ENCODE data around the gene PPFIBP1.
"Not testable (repeated sequence)": the region's sequence is repeated elsewhere in the genome, so short reads cannot be mapped to it uniquely, and the experiment has no call there.

PPFIBP1 gene

GRCh38 chr12:27542628-27543027 is 18.6 kb downstream of the PPFIBP1 start:
- DNase-seq (ENCODE audit: low read depth), result no peak

GRCh38 chr12:27544858-27545257 is 20.9 kb downstream of the PPFIBP1 start:
- not testable (repeated sequence) for DNase-seq (ENCODE audit: low read depth)

GRCh38 chr12:27545665-27546064 is 21.7 kb downstream of the PPFIBP1 start:
- DNase-seq (ENCODE audit: low read depth), result no peak

GRCh38 chr12:27547592-27547991 is 23.6 kb downstream of the PPFIBP1 start:
- no peak for DNase-seq (ENCODE audit: low read depth)

- DNase-seq (ENCODE audit: low read depth), result no peak
Observed at GRCh38 chr12:27548301-27549199, 24.5 kb downstream of the PPFIBP1 start.

- DNase-seq (ENCODE audit: low read depth), result no peak
Observed at GRCh38 chr12:27549236-27549800, 25.3 kb downstream of the PPFIBP1 start.

GRCh38 chr12:27549801-27550652 is 26.0 kb downstream of the PPFIBP1 start:
- DNase-seq (ENCODE audit: low read depth), result no peak

- no peak for DNase-seq (ENCODE audit: low read depth)
Observed at GRCh38 chr12:27550653-27550975, 26.6 kb downstream of the PPFIBP1 start.

- no peak for DNase-seq (ENCODE audit: low read depth)
Observed at GRCh38 chr12:27551172-27551840, 27.3 kb downstream of the PPFIBP1 start.

GRCh38 chr12:27552235-27552634 is 28.2 kb downstream of the PPFIBP1 start:
- no peak for DNase-seq (ENCODE audit: low read depth)

GRCh38 chr12:27552886-27553560 is 29.0 kb downstream of the PPFIBP1 start:
- DNase-seq (ENCODE audit: low read depth), result no peak

GRCh38 chr12:27553941-27554340 is 29.9 kb downstream of the PPFIBP1 start:
- no peak for DNase-seq (ENCODE audit: low read depth)

- no peak for DNase-seq (ENCODE audit: low read depth)
Observed at GRCh38 chr12:27554421-27555186, 30.6 kb downstream of the PPFIBP1 start.

- no peak for DNase-seq (ENCODE audit: low read depth)
Observed at GRCh38 chr12:27555361-27555760, 31.4 kb downstream of the PPFIBP1 start.

- no peak for DNase-seq (ENCODE audit: low read depth)
Observed at GRCh38 chr12:27555925-27556778, 32.1 kb downstream of the PPFIBP1 start.

GRCh38 chr12:27560126-27560525 is 36.1 kb downstream of the PPFIBP1 start:
- DNase-seq (ENCODE audit: low read depth), result no peak

GRCh38 chr12:27561535-27562350 is 37.7 kb downstream of the PPFIBP1 start:
- DNase-seq (ENCODE audit: low read depth), result no peak

GRCh38 chr12:27564612-27565213 is 40.7 kb downstream of the PPFIBP1 start:
- DNase-seq (ENCODE audit: low read depth), result no peak

- DNase-seq (ENCODE audit: low read depth), result no peak
Observed at GRCh38 chr12:27566159-27566558, 42.2 kb downstream of the PPFIBP1 start.
